Activated naive CD4-positive, alpha-beta T cell treated with anti-CD3 and anti-CD28 coated beads for 36 hours (primary cell): ENCODE measurements around the gene MBD3L2. TPM values are rescaled to one million over a fixed set of nuclear protein-coding genes. Genes with fewer than 3 reads are reported as not detected.
"Not testable (repeated sequence)": the region's sequence is repeated elsewhere in the genome, so short reads cannot be mapped to it uniquely, and the experiment has no call there.

Experiments used
- CTCF ChIA-PET: fragments of 350-600 bp; sonication (Branson Sonifier 250); formaldehyde crosslinking; loops from one replicate; lab custom pipeline; 2021; ENCODE audit warnings: antibody characterized with exemption; lab: Charles Lee
- DNase-seq: peaks from one replicate; pipeline ENCODE4 v3.0.0-alpha.2; 2020
- H3K27ac Mint-ChIP-seq: one replicate; pipeline ENCODE4 v1.8.0; 2021; ENCODE audit warnings: mild to moderate bottlenecking, mixed read lengths
- H3K27me3 Mint-ChIP-seq: one replicate; pipeline ENCODE4 v1.8.0; 2021; ENCODE audit warnings: low read depth, mixed read lengths
- H3K36me3 Mint-ChIP-seq: one replicate; pipeline ENCODE4 v1.8.0; 2021; ENCODE audit warnings: low read depth, mixed read lengths
- H3K4me1 Mint-ChIP-seq: one replicate; pipeline ENCODE4 v1.8.0; 2021; ENCODE audit warnings: low read depth, mixed read lengths
- H3K4me3 Mint-ChIP-seq: one replicate; pipeline ENCODE4 v1.8.0; 2021; ENCODE audit warnings: mild to moderate bottlenecking, moderate library complexity, mixed read lengths
- H3K9me3 Mint-ChIP-seq: one replicate; pipeline ENCODE4 v1.8.0; 2021; ENCODE audit warnings: mixed read lengths
- intact Hi-C: fragments of 100-400 bp; cut with micrococcal nuclease; formaldehyde crosslinking; loops from one replicate; pipeline ENCODE4 v1.15.1; 2023
- total RNA-seq, 2 experiments: library from RNA; stranded (reverse); gene quantifications; one replicate each; pipeline ENCODE4 v1.2.3, GENCODE V29; 2021

Gene MBD3L2
- total RNA-seq, 2 experiments from 2014 or later, result not detected

DNA sequence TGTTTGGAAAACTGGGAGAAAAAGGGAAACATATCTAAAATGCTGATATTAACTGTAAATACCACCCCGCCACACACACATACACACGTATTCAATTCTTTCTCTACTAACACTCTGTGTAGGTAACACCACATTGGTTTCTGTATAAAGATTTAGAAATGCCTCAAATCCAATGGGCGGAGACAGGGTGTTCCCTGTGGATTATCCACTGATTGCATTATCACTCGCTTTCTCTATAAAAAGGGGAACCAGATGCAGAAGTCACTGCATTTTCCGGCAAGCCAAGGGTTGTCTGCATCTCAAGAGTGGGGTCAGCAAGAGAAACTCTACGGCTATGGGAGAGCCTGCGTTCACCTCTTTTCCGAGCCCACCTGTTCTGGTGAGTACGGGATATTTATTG lies 18.8 kb upstream of the MBD3L2 start, which contains the start of gene MBD3L5:
MBD3L5 (plus strand) TSS at position 301 of the 400 bp plus-strand sequence; CDS start at position 335, 34 bp downstream.
- H3K9me3 Mint-ChIP-seq, intact Hi-C loops, CTCF ChIA-PET: not testable (repeated sequence)

GRCh38 chr19:7040079-7040478 lies 9.0 kb upstream of the MBD3L2 start, which contains the start of gene MBD3L4:
Gene MBD3L4, minus strand, starts transcription at chr19:7040179. Its CDS starts 35 bp downstream, at chr19:7040144.
- H3K4me3 Mint-ChIP-seq, H3K36me3 Mint-ChIP-seq, H3K4me1 Mint-ChIP-seq, H3K27ac Mint-ChIP-seq, H3K27me3 Mint-ChIP-seq, DNase-seq, H3K9me3 Mint-ChIP-seq, CTCF ChIA-PET, intact Hi-C loops: not testable (repeated sequence)

More for the DNA sequence above, 18.8 kb upstream of the MBD3L2 start, which contains the start of gene MBD3L5:
- H3K4me3 Mint-ChIP-seq, DNase-seq, H3K27me3 Mint-ChIP-seq, H3K4me1 Mint-ChIP-seq, H3K36me3 Mint-ChIP-seq, H3K27ac Mint-ChIP-seq: not testable (repeated sequence)

DNA sequence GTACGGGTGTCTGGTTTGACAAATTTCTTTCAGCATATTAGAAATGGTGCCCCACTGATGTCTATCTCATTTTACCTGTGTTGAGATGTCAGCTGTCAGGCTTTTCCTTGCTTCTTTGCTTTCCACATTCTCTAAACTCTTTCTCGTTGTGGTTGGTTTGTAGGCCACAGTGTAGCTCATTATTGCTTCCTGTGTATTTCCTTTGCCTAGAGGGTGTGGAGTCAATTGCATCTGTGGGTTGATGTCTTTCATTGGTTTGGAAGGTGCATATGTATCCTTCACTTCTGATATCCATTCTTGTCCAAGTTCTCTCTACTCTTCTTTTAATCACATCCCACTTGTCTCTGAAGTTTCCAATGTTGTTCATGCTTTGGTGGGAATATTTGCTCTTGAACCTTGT lies 7.6 kb upstream of the MBD3L2 start:
- H3K27ac Mint-ChIP-seq, H3K4me1 Mint-ChIP-seq, DNase-seq, H3K36me3 Mint-ChIP-seq, H3K9me3 Mint-ChIP-seq, H3K27me3 Mint-ChIP-seq, H3K4me3 Mint-ChIP-seq, intact Hi-C loops, CTCF ChIA-PET: not testable (repeated sequence)

DNA sequence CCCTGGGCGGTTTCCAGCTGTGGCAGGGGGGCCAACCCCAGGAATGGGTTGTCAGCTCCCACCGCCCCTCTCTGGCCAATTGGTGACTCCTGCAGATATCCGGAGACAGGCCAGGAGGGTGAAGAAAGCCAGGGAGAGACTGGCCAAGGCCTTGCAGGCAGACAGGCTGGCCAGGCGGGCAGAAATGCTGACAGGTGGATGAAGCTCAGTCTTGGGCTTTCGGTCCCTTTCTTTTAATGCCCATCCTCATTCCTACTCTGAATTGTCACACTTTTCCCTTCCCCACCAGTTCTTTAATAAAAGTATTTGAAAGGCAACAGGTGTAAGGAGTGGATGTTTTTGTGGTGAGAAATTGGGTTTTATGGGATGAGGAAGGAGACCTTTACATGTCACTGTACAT lies 2.3 kb downstream of the MBD3L2 start:
- H3K36me3 Mint-ChIP-seq, H3K4me1 Mint-ChIP-seq, intact Hi-C loops, H3K27ac Mint-ChIP-seq, H3K4me3 Mint-ChIP-seq, H3K27me3 Mint-ChIP-seq, DNase-seq, CTCF ChIA-PET, H3K9me3 Mint-ChIP-seq: not testable (repeated sequence)

DNA sequence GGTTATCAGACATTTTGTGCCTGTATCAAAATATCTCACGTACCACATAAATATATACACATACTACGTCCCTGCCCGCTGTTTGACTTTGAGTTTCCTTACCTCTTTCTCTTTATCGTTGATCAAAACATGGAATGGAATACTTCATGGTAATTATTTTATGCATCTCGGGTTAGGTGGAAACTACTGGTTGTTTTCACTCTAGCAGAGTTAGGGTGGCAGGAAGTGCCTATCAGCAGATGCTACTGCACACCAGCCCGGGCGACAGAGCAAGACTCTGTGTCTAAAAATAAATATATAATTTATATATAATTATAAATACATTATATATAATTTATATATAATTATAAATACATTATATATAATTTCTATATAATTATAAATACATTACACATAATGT lies 3.8 kb downstream of the MBD3L2 start:
- H3K4me1 Mint-ChIP-seq, DNase-seq, H3K27ac Mint-ChIP-seq, H3K27me3 Mint-ChIP-seq, H3K36me3 Mint-ChIP-seq, H3K9me3 Mint-ChIP-seq, H3K4me3 Mint-ChIP-seq, intact Hi-C loops, CTCF ChIA-PET: not testable (repeated sequence)

DNA sequence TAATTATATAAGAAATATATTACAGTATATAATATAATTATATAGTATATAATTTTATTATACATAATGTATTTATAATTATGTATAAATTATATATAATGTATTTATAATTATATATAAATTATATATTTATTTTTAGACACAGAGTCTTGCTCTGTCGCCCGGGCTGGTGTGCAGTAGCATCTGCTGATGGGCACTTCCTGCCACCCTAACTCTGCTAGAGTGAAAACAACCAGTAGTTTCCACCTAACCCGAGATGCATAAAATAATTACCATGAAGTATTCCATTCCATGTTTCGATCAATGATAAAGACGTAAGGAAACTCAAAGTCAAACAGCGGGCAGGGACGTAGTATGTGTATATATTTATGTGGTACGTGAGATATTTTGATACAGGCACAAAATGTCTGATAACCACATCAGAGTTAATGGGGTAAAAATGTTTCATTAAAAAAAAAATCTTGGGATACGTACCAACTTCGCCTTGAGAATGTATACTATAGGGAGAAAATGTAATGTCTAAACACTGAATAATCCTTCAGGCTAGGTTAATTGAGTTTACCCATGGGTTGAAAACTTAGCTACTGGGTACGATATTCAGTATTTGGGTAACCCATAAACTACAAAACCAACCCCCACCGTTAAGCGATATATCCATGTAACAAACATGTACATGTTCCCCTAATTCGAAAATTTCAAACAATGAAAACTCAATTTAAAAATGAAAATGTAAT lies 5.7 kb downstream of the MBD3L2 start:
- H3K9me3 Mint-ChIP-seq, H3K4me3 Mint-ChIP-seq, H3K4me1 Mint-ChIP-seq, DNase-seq, intact Hi-C loops, H3K36me3 Mint-ChIP-seq, H3K27ac Mint-ChIP-seq, H3K27me3 Mint-ChIP-seq, CTCF ChIA-PET: not testable (repeated sequence)

DNA sequence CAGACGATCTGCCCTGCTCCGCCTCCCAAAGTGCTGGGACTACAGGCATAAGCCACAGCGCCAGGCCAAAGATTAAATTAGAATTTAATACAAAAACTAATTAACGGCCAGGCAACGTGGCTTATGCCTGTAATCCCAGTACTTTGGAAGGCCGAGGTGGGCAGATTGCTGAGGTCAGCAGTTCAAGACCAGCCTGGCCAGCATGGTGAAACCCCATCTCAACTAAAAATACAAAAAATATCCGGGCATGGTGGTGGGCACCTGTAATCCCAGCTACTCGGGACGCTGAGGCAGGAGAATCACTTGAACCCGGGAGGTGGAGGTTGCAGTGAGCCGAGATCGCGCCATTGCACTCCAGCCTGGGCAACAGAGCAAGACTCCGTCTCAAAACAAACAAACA lies 6.6 kb downstream of the MBD3L2 start:
- H3K27ac Mint-ChIP-seq, CTCF ChIA-PET, H3K4me1 Mint-ChIP-seq, H3K9me3 Mint-ChIP-seq, H3K4me3 Mint-ChIP-seq, DNase-seq, H3K36me3 Mint-ChIP-seq, H3K27me3 Mint-ChIP-seq, intact Hi-C loops: not testable (repeated sequence)

DNA sequence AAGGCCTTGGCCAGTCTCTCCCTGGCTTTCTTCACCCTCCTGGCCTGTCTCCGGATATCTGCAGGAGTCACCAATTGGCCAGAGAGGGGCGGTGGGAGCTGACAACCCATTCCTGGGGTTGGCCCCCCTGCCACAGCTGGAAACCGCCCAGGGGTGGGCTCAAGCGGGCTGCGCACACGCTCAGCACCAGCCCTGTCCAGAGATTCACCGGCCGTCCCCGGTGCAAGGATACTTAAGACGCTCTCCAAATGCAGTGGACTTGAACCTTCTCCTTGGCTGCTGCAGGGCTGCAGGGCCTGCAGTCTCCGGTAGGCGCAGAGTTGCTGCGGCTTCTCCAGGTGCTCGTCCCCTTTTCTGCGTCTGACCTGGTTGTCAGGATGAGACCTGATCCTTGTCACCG lies 7.2 kb downstream of the MBD3L2 start:
- H3K36me3 Mint-ChIP-seq, H3K4me3 Mint-ChIP-seq, H3K4me1 Mint-ChIP-seq, CTCF ChIA-PET, DNase-seq, H3K9me3 Mint-ChIP-seq, H3K27me3 Mint-ChIP-seq, H3K27ac Mint-ChIP-seq, intact Hi-C loops: not testable (repeated sequence)

DNA sequence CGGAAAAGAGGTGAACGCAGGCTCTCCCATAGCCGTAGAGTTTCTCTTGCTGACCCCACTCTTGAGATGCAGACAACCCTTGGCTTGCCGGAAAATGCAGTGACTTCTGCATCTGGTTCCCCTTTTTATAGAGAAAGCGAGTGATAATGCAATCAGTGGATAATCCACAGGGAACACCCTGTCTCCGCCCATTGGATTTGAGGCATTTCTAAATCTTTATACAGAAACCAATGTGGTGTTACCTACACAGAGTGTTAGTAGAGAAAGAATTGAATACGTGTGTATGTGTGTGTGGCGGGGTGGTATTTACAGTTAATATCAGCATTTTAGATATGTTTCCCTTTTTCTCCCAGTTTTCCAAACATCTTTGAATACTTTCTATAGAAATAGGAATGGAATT lies 9.5 kb downstream of the MBD3L2 start, which contains the start of gene MBD3L3:
MBD3L3 (minus strand) TSS at position 101 of the 400 bp plus-strand sequence; CDS start at position 30, 71 bp downstream.
- CTCF ChIA-PET, H3K36me3 Mint-ChIP-seq, DNase-seq, H3K9me3 Mint-ChIP-seq, intact Hi-C loops, H3K4me3 Mint-ChIP-seq, H3K4me1 Mint-ChIP-seq, H3K27ac Mint-ChIP-seq, H3K27me3 Mint-ChIP-seq: not testable (repeated sequence)

GRCh38 chr19:7059977-7060376 lies 10.9 kb downstream of the MBD3L2 start:
- intact Hi-C loops, H3K9me3 Mint-ChIP-seq, H3K27me3 Mint-ChIP-seq, H3K4me1 Mint-ChIP-seq, H3K36me3 Mint-ChIP-seq, DNase-seq, CTCF ChIA-PET, H3K27ac Mint-ChIP-seq, H3K4me3 Mint-ChIP-seq: not testable (repeated sequence)

- intact Hi-C loops, result no loop called here
- Mint-ChIP-seq H3K4me3 (no peak overlapping the region), H3K9me3 (no peaks in the 10 kb centered on the region), H3K4me1 (no peaks in the 10 kb centered on the region), H3K36me3 (no peaks in the 10 kb centered on the region), H3K27ac (no peak overlapping the region), H3K27me3 (no peaks in the 10 kb centered on the region)
- CTCF ChIA-PET, result interaction anchor here (0.6 kb wide), 1 partner anchor 292 kb away, joined by 3 read pairs; no protein-coding TSS in a partner anchor
- no peak for DNase-seq
These were observed 14.2 kb downstream of the MBD3L2 start for GRCh38 chr19:7063339-7063738.

- H3K27ac Mint-ChIP-seq, result no peak overlapping the region
- no peak for DNase-seq
- H3K4me1 Mint-ChIP-seq, result peaks cover under 1% of the 10 kb centered on the region
- CTCF ChIA-PET, result interaction anchor here (0.6 to 0.7 kb wide), 2 partner anchors 38 to 291 kb away, joined by 3 read pairs; no protein-coding TSS in a partner anchor
- H3K4me3 Mint-ChIP-seq, result no peak overlapping the region
- H3K36me3 Mint-ChIP-seq, result no peaks in the 10 kb centered on the region
- H3K9me3 Mint-ChIP-seq, result no peaks in the 10 kb centered on the region
- intact Hi-C loops, result no loop called here
- H3K27me3 Mint-ChIP-seq, result no peaks in the 10 kb centered on the region
These were observed 14.8 kb downstream of the MBD3L2 start for GRCh38 chr19:7063764-7064418.
